Stimulated activated CD4-positive, alpha-beta T cell treated with anti-CD3 and anti-CD28 coated beads, Interleukin-4, amount 100 ng/mL, for 48 hours (primary cell): ENCODE results near the gene KATNBL1.

Source experiments
- DNase-seq, 2 donors: peaks; one replicate each; pipeline ENCODE4 v3.0.0-alpha.2; 2020; ENCODE audit warnings: low read depth in 2 of 2

The KATNBL1 gene

GRCh38 chr15:34209421-34210282 lies at the start of gene KATNBL1:
Gene KATNBL1, minus strand, starts transcription at chr15:34210096. Its CDS starts 46,420 bp downstream, at chr15:34163676.
- peak; percentile 97 to 100 for DNase-seq

GRCh38 chr15:34259566-34259965 lies 49.7 kb upstream of the KATNBL1 start:
- no peak for DNase-seq

GRCh38 chr15:34258151-34258550 lies 48.3 kb upstream of the KATNBL1 start:
- DNase-seq, result no peak

GRCh38 chr15:34252545-34252944 lies 42.6 kb upstream of the KATNBL1 start:
- DNase-seq, result no peak

GRCh38 chr15:34248190-34248589 lies 38.3 kb upstream of the KATNBL1 start:
- no peak for DNase-seq

GRCh38 chr15:34246276-34246976 lies 36.5 kb upstream of the KATNBL1 start:
- DNase-seq, result no peak

GRCh38 chr15:34243226-34243625 lies 33.3 kb upstream of the KATNBL1 start:
- no peak for DNase-seq

GRCh38 chr15:34242331-34242710 lies 32.4 kb upstream of the KATNBL1 start:
- DNase-seq, result no peak

GRCh38 chr15:34241376-34242330 lies 31.8 kb upstream of the KATNBL1 start:
- no peak for DNase-seq

- no peak for DNase-seq
Measured at GRCh38 chr15:34240537-34240936, 30.6 kb upstream of the KATNBL1 start.

- peak in 1 of 2 donors; percentile 34 for DNase-seq
Measured at GRCh38 chr15:34239151-34239808, 29.4 kb upstream of the KATNBL1 start.

- DNase-seq, result no peak
Measured at GRCh38 chr15:34233614-34234013, 23.7 kb upstream of the KATNBL1 start.

GRCh38 chr15:34223904-34224596 lies 14.2 kb upstream of the KATNBL1 start:
- DNase-seq, result no peak

- DNase-seq, result no peak
Measured at GRCh38 chr15:34217587-34218225, 7.8 kb upstream of the KATNBL1 start.

GRCh38 chr15:34216527-34217270 lies 6.8 kb upstream of the KATNBL1 start:
- no peak for DNase-seq

GRCh38 chr15:34214135-34214534 lies 4.2 kb upstream of the KATNBL1 start:
- DNase-seq, result no peak

GRCh38 chr15:34213690-34214089 lies 3.8 kb upstream of the KATNBL1 start:
- no peak for DNase-seq

GRCh38 chr15:34206011-34206410 lies 3.9 kb downstream of the KATNBL1 start:
- no peak for DNase-seq

- no peak for DNase-seq
Measured at GRCh38 chr15:34203936-34204335, 6.0 kb downstream of the KATNBL1 start.

GRCh38 chr15:34203305-34203704 lies 6.6 kb downstream of the KATNBL1 start:
- DNase-seq, result no peak
